Erythroblast (primary cell): ENCODE results near the gene DUSP1.

ENCODE experiments used
- GATA1 ChIP-seq: IDR thresholded peaks from 2 replicates; pipeline ENCODE4 v1.6.1; 2011; ENCODE audit warnings: low read depth, mild to moderate bottlenecking, control low read depth, low read length, moderate library complexity
- POLR2A ChIP-seq: IDR thresholded peaks from 2 replicates; pipeline ENCODE4 v1.6.1; 2011; ENCODE audit warnings: mild to moderate bottlenecking, low read length

DNA sequence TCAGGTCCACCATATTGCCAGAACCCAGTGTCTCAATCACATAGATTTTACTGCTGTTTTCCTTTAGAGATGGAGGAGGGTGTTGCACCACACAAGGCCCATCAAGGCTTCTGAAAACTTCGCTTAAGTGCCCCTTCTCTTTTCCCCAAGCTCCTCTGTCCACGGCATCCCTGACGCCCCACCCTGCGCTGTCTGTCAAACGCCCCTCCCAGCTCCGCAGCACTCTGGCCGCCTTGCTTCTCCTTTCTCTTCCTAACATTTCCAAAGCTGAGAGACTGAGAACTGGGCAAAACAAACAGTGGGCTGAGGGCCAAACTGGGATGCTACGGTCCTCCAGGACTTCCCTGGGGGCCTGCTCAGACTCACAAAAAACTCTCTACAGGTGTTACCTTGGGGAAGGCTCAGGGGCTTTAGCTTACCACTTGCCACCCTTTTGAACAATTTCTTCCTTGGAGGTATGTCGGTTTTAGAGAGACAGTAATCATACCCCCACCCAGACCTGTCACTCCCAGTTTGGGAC, 34.8 kb upstream of the DUSP1 start:
- no peak for TF ChIP-seq POLR2A
- no peak for TF ChIP-seq GATA1
